DOHH2 (cell line): Measurements from ENCODE around the gene MRLN.

ENCODE experiments used
- H3F3A ChIP-seq: fragments of 200-600 bp; sonication (generic), shearing (Covaris generic); 2 replicates; pipeline ENCODE4 v1.6.0; 2016; ENCODE audit warnings: antibody characterized with exemption, mild to moderate bottlenecking; ENCODE audit not compliant: control insufficient read depth, insufficient read depth
- H3K27ac ChIP-seq: fragments of 200-600 bp; sonication (generic); 2 replicates; pipeline ENCODE4 v1.5.1; 2014; ENCODE audit warnings: low read depth, mild to moderate bottlenecking, low read length, moderate library complexity
- H3K27me3 ChIP-seq: fragments of 200-600 bp; sonication (generic); 2 replicates; pipeline ENCODE4 v1.6.1; 2014; ENCODE audit warnings: mild to moderate bottlenecking, low read length, mixed read lengths; ENCODE audit not compliant: control insufficient read depth
- H3K36me3 ChIP-seq: fragments of 200-600 bp; sonication (generic); 2 replicates; pipeline ENCODE4 v1.6.1; 2014; ENCODE audit warnings: mild to moderate bottlenecking, low read length, moderate library complexity, mixed read lengths; ENCODE audit not compliant: control insufficient read depth
- H3K4me1 ChIP-seq: fragments of 200-600 bp; sonication (generic); 2 replicates; pipeline ENCODE4 v1.6.1; 2014; ENCODE audit warnings: mild to moderate bottlenecking, low read length, mixed read lengths; ENCODE audit not compliant: control insufficient read depth
- H3K4me2 ChIP-seq: fragments of 200-600 bp; sonication (generic); 2 replicates; pipeline ENCODE4 v1.6.0; 2014; ENCODE audit warnings: mild to moderate bottlenecking, low read length, moderate library complexity
- H3K4me3 ChIP-seq: fragments of 200-600 bp; sonication (generic); 2 replicates; pipeline ENCODE4 v1.5.1; 2014; ENCODE audit warnings: mild to moderate bottlenecking, low read length, mixed read lengths
- H3K79me2 ChIP-seq: fragments of 200-600 bp; sonication (generic); 2 replicates; pipeline ENCODE4 v1.6.1; 2014; ENCODE audit warnings: mild to moderate bottlenecking, low read length, mixed read lengths; ENCODE audit not compliant: control insufficient read depth
- H3K9me2 ChIP-seq: fragments of 200-600 bp; sonication (generic); replicated peaks from 2 replicates; pipeline ENCODE4 v1.6.1; 2014; ENCODE audit warnings: mild to moderate bottlenecking, low read length, mixed read lengths; ENCODE audit not compliant: control insufficient read depth
- H3K9me3 ChIP-seq: fragments of 200-600 bp; sonication (generic); 2 replicates; pipeline ENCODE4 v1.6.1; 2014; ENCODE audit warnings: antibody characterized with exemption, low read length, mixed read lengths; ENCODE audit not compliant: control insufficient read depth, insufficient read depth
- H4K20me1 ChIP-seq: fragments of 200-600 bp; sonication (generic); 2 replicates; pipeline ENCODE4 v1.6.0; 2014; ENCODE audit warnings: low read depth, mild to moderate bottlenecking, antibody characterized with exemption, low read length, moderate library complexity; ENCODE audit not compliant: control insufficient read depth, insufficient read depth
- EZH2phosphoT487 ChIP-seq: fragments of 200-600 bp; sonication (generic); IDR thresholded peaks from 2 replicates; pipeline ENCODE4 v1.6.1; 2017; ENCODE audit warnings: borderline replicate concordance, mild to moderate bottlenecking, antibody characterized with exemption, low read length, moderate library complexity, mixed read lengths
- TF ChIP-seq, protein P1 (sequence below): fragments of 200-600 bp; sonication (generic); IDR thresholded peaks from one replicate; pipeline ENCODE4 v1.5.1; 2014; ENCODE audit warnings: antibody characterized with exemption, mild to moderate bottlenecking, low read depth, low read length; ENCODE audit not compliant: poor library complexity, severe bottlenecking

Gene MRLN

DNA sequence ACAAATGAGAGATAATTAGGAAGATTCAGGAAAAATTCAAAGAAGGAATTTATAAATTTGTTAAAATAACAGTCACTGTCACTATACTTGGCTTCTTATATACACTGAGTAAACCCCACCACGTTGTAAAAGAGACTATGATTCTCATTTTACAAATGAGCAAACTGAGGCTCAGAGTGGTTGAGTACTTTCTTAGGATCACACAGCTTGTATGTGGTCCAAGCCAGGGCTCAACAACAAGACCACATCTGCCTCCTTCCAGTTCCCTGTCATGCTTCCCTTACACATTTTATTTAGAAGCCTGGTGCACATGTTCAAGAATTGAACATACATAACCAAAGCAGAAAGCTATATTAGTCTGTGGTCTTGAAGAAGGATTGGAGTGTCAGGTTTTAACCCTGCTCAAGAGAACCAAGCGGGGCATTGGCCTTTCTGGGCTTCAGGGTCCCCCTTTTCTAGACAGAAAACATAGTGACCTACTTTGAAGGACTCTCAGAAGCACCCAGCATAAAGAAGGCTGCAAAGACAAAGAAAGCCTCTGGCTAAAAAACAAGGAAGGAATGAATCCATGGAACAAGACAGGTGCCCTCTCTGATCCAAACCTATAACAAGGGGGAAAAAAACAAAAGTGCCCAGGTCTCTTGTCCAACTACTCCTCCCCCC lies 846 bp downstream of the MRLN start:
- no peaks in the 10 kb centered on the region for H3K9me2 ChIP-seq
- no peak overlapping the region for H3K27ac ChIP-seq
- no peaks in the 10 kb centered on the region for H3K79me2 ChIP-seq
- H3K9me3 ChIP-seq, result no peaks in the 10 kb centered on the region
- H3K4me2 ChIP-seq, result no peak overlapping the region
- H3K4me1 ChIP-seq, result peaks cover 4% of the 10 kb centered on the region; the same call in 1 of the 2 replicates
- no peaks in the 10 kb centered on the region for H3F3A ChIP-seq
- H3K27me3 ChIP-seq, result peaks cover 5% of the 10 kb centered on the region; the same call in 1 of the 2 replicates
- TF ChIP-seq EZH2phosphoT487, result no peak
- TF ChIP-seq, protein P1, sequence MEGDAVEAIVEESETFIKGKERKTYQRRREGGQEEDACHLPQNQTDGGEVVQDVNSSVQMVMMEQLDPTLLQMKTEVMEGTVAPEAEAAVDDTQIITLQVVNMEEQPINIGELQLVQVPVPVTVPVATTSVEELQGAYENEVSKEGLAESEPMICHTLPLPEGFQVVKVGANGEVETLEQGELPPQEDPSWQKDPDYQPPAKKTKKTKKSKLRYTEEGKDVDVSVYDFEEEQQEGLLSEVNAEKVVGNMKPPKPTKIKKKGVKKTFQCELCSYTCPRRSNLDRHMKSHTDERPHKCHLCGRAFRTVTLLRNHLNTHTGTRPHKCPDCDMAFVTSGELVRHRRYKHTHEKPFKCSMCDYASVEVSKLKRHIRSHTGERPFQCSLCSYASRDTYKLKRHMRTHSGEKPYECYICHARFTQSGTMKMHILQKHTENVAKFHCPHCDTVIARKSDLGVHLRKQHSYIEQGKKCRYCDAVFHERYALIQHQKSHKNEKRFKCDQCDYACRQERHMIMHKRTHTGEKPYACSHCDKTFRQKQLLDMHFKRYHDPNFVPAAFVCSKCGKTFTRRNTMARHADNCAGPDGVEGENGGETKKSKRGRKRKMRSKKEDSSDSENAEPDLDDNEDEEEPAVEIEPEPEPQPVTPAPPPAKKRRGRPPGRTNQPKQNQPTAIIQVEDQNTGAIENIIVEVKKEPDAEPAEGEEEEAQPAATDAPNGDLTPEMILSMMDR, result no peak
- H3K4me3 ChIP-seq, result no peak overlapping the region
- H4K20me1 ChIP-seq, result no peaks in the 10 kb centered on the region
- no peaks in the 10 kb centered on the region for H3K36me3 ChIP-seq

GRCh38 chr10:59750155-59750945 lies 2.9 kb downstream of the MRLN start:
- peaks cover 4% of the 10 kb centered on the region; the same call in 1 of the 2 replicates for H3K4me1 ChIP-seq
- no peaks in the 10 kb centered on the region for H3K9me2 ChIP-seq

GRCh38 chr10:59748834-59749233 lies 4.4 kb downstream of the MRLN start:
- H3K36me3 ChIP-seq, result no peaks in the 10 kb centered on the region
- H3F3A ChIP-seq, result no peaks in the 10 kb centered on the region

More at GRCh38 chr10:59750155-59750945, 2.9 kb downstream of the MRLN start:
- Histone ChIP-seq H3K4me2 (no peak overlapping the region), H3F3A (no peaks in the 10 kb centered on the region), H3K79me2 (no peaks in the 10 kb centered on the region), H4K20me1 (no peaks in the 10 kb centered on the region), H3K4me3 (no peak overlapping the region), H3K9me3 (no peaks in the 10 kb centered on the region), H3K27ac (no peak overlapping the region), H3K27me3 (peaks cover 2% of the 10 kb centered on the region; the same call in 1 of the 2 replicates), H3K36me3 (no peaks in the 10 kb centered on the region)
- TF ChIP-seq, protein P1, result no peak
- no peak for TF ChIP-seq EZH2phosphoT487

More at GRCh38 chr10:59748834-59749233, 4.4 kb downstream of the MRLN start:
- no peaks in the 10 kb centered on the region for H3K9me2 ChIP-seq
- H3K4me3 ChIP-seq, result no peak overlapping the region
- H3K27ac ChIP-seq, result no peak overlapping the region
- no peak overlapping the region for H3K4me2 ChIP-seq
- H3K79me2 ChIP-seq, result no peaks in the 10 kb centered on the region
- no peaks in the 10 kb centered on the region for H4K20me1 ChIP-seq
- 0 out of 2 replicates have a peak, but pooled peaks cover 2% of the 10 kb centered on the region for H3K27me3 ChIP-seq
- no peaks in the 10 kb centered on the region for H3K9me3 ChIP-seq
- TF ChIP-seq, protein P1, result no peak
- no peak for TF ChIP-seq EZH2phosphoT487
- H3K4me1 ChIP-seq, result peaks cover 4% of the 10 kb centered on the region; the same call in 1 of the 2 replicates
